ENCODE results near the gene USHBP1. TPM values are rescaled to one million over a fixed set of nuclear protein-coding genes. Genes with fewer than 3 reads are reported as not detected.

USHBP1 gene
- total RNA-seq, 1 experiment from 2014 or later = not detected

- TF ChIP-seq REST (IDR thresholded peaks at IDR 0.05; ENCODE audit: insufficient read depth in 1 of 2, low read depth in 2 of 2, low read length in 1 of 2) = no peak
- no peak for TF ChIP-seq POLR2AphosphoS5 (IDR thresholded peaks at IDR 0.05; ENCODE audit: low read depth, low read length)
- Histone ChIP-seq H3K27me3 (ENCODE audit: control insufficient read depth, insufficient read depth, low read length) (no peaks in the 10 kb centered on the region), H3K36me3 (ENCODE audit: control insufficient read depth, insufficient read depth, low read length) (peaks cover 5% of the 10 kb centered on the region), H3K4me1 (ENCODE audit: control insufficient read depth, insufficient read depth, low read length) (peaks cover 51% of the 10 kb centered on the region), H3K4me3 (ENCODE audit: low read depth in 2 of 2, low read length in 2 of 2) (peak overlapping the region; percentile 83 to 84), H3K27ac (ENCODE audit: low read length) (peak overlapping the region; percentile 91), H3K9me3 (ENCODE audit: control insufficient read depth, insufficient read depth, low read depth, low read length) (no peaks in the 10 kb centered on the region)
- CTCF ChIA-PET = interaction anchor here (0.7 kb wide), 1 partner anchor 434 kb away, joined by 9 read pairs; no protein-coding TSS in a partner anchor
- POLR2A ChIA-PET = interaction anchor here (1.0 kb wide), 1 partner anchor 16 kb away, joined by 3 read pairs; no protein-coding TSS in a partner anchor
- TSS peak; percentile 61 for BruUV-seq (replicated peaks)
- in situ Hi-C loops (cut with HindIII; ENCODE audit: low pct_unique_long_range_greater_than_20kb, low sequenced_read_pairs) (no loop called here), intact Hi-C loops (cut with micrococcal nuclease; ENCODE audit: unreplicated experiment) (no loop called here)
- ATAC-seq (no peak), DNase-seq (ENCODE audit: low read depth, low spot score) (no peak)
These were observed 21.2 kb downstream of the USHBP1 start for GRCh38 chr19:17243211-17243829.

GRCh38 chr19:17242431-17243208, 21.9 kb downstream of the USHBP1 start:
- TF ChIP-seq TCF7L2 (IDR thresholded peaks at IDR 0.05; ENCODE audit: low read depth, low read length) = 0 out of 2 replicates have a peak, but pooled peaks have one; percentile 32
- TF ChIP-seq CTCF (IDR thresholded peaks at IDR 0.05) = no peak
- Histone ChIP-seq H3K27me3 (ENCODE audit: control insufficient read depth, insufficient read depth, low read length) (no peaks in the 10 kb centered on the region), H3K4me3 (ENCODE audit: low read depth in 2 of 2, low read length in 2 of 2) (peak overlapping the region; percentile 83 to 84), H3K36me3 (ENCODE audit: control insufficient read depth, insufficient read depth, low read length) (peaks cover 5% of the 10 kb centered on the region), H3K9me3 (ENCODE audit: control insufficient read depth, insufficient read depth, low read depth, low read length) (no peaks in the 10 kb centered on the region), H3K4me1 (ENCODE audit: control insufficient read depth, insufficient read depth, low read length) (peaks cover 51% of the 10 kb centered on the region), H3K27ac (ENCODE audit: low read length) (peak overlapping the region; percentile 91)
- intact Hi-C loops (cut with micrococcal nuclease; ENCODE audit: unreplicated experiment) (no loop called here), in situ Hi-C loops (cut with HindIII; ENCODE audit: low pct_unique_long_range_greater_than_20kb, low sequenced_read_pairs) (no loop called here)
- no peak for ATAC-seq
- no TSS peak for BruUV-seq (replicated peaks)
- POLR2A ChIA-PET = interaction anchor here (1.0 kb wide), 1 partner anchor 17 kb away, joined by 3 read pairs; no protein-coding TSS in a partner anchor
- DNase-seq (ENCODE audit: low read depth, low spot score) = no peak
- CTCF ChIA-PET = interaction anchor here (0.6 kb wide), 1 partner anchor 63 kb away, joined by 6 read pairs; no protein-coding TSS in a partner anchor
